Amniotic epithelial cell (primary cell): ENCODE data around the gene BLOC1S4.
A peak's percentile ranks its signal among the peaks of the same experiment; 100 is the strongest.
"Not testable (repeated sequence)": the region's sequence is repeated elsewhere in the genome, so short reads cannot be mapped to it uniquely, and the experiment has no call there.

ENCODE experiments used
- DNase-seq: peaks from one replicate; pipeline ENCODE4 v3.0.0-alpha.2; 2010; ENCODE audit warnings: low read depth

BLOC1S4 gene

GRCh38 chr4:6716018-6716911 lies at the start of gene BLOC1S4:
BLOC1S4 (plus strand) TSS chr4:6716174; CDS start chr4:6716210, 36 bp downstream.
- peak; percentile 88 for DNase-seq

- DNase-seq = peak; percentile 38
These were observed 47.6 kb upstream of the BLOC1S4 start for GRCh38 chr4:6668391-6668790.

- no peak for DNase-seq
These were observed 44.3 kb upstream of the BLOC1S4 start for GRCh38 chr4:6671648-6672047.

GRCh38 chr4:6672131-6672530 lies 43.8 kb upstream of the BLOC1S4 start:
- no peak for DNase-seq

- DNase-seq = not testable (repeated sequence)
These were observed 43.3 kb upstream of the BLOC1S4 start for GRCh38 chr4:6672541-6673190.

GRCh38 chr4:6673191-6673659 lies 42.7 kb upstream of the BLOC1S4 start:
- not testable (repeated sequence) for DNase-seq

- DNase-seq = peak; percentile 95
These were observed 42.1 kb upstream of the BLOC1S4 start for GRCh38 chr4:6673660-6674499.

- DNase-seq = peak; percentile 52
These were observed 41.3 kb upstream of the BLOC1S4 start for GRCh38 chr4:6674500-6675149.

GRCh38 chr4:6676722-6677558 lies 39.0 kb upstream of the BLOC1S4 start:
- no peak for DNase-seq

GRCh38 chr4:6680372-6681034 lies 35.5 kb upstream of the BLOC1S4 start:
- DNase-seq = no peak

GRCh38 chr4:6681191-6681590 lies 34.8 kb upstream of the BLOC1S4 start:
- no peak for DNase-seq

GRCh38 chr4:6682862-6683590 lies 32.9 kb upstream of the BLOC1S4 start:
- peak; percentile 36 for DNase-seq

- DNase-seq = no peak
These were observed 31.3 kb upstream of the BLOC1S4 start for GRCh38 chr4:6684656-6685055.

GRCh38 chr4:6686104-6686787 lies 29.7 kb upstream of the BLOC1S4 start:
- DNase-seq = no peak

GRCh38 chr4:6687947-6688878 lies 27.8 kb upstream of the BLOC1S4 start:
- DNase-seq = no peak

GRCh38 chr4:6688879-6689505 lies 27.0 kb upstream of the BLOC1S4 start:
- DNase-seq = peak; percentile 97

GRCh38 chr4:6689506-6689960 lies 26.4 kb upstream of the BLOC1S4 start:
- DNase-seq = no peak
